Measurements from ENCODE around the gene MAT2B. TPM values are rescaled to one million over a fixed set of nuclear protein-coding genes. Genes with fewer than 3 reads are reported as not detected.
"Not testable (repeated sequence)": the region's sequence is repeated elsewhere in the genome, so short reads cannot be mapped to it uniquely, and the experiment has no call there.

The MAT2B gene
- total RNA-seq, 1 donor from 2014 or later: 79.1 TPM

DNA sequence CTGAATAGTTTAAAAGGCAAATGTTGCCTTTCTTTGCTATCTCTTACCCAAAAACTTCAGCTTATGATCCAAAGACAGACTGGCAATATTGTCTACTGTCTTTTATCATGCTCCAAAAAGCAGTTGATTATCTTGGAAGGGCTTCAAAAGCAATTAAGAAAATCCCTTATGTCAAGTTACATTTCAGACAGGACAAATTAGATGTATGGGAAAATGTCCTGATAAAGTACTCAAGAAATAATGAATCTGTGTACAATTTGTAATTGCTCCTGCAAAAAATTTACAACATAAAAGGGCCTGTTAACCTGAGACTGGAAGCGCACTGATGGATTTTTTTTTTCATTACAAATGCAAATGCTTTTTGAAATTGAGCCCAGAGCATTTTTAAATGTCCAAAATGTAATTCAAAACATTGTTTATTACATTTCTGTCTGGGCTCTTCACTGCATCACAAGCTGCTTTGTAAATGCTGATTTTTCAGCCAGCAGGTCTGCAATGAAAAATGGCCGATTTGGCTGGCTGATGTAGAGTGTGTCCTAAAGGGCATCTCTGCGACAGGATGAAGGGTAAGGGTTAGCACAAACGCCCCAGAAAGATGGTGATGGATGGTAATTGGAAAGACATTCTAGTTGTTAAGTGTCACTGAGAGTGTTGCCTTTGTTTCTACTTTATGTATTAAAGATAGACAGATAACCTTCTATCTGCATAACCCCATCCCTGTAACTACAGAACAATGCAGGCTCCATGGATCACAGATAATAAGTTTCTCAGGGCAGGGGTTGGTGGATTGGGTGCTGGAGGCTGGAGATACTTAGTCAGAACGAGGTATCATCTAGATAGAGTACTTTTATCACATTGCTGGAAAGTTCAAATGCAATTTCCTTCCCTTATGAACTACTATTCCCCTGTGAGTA is 27.0 kb downstream of the MAT2B start:
- H3K9me3 Mint-ChIP-seq: no peaks in the 10 kb centered on the region
- H3K4me3 Mint-ChIP-seq: no peak overlapping the region
- H3K4me1 Mint-ChIP-seq: peaks cover 19% of the 10 kb centered on the region
- H3K27ac Mint-ChIP-seq (ENCODE audit: unreplicated experiment): no peak overlapping the region
- H3K36me3 Mint-ChIP-seq (ENCODE audit: low read depth): peaks cover 4% of the 10 kb centered on the region
- DNase-seq (ENCODE audit: low read depth, low spot score): no peak
- peaks cover 20% of the 10 kb centered on the region for H3K27me3 Mint-ChIP-seq (ENCODE audit: low read depth)
- TF ChIP-seq, protein P1, sequence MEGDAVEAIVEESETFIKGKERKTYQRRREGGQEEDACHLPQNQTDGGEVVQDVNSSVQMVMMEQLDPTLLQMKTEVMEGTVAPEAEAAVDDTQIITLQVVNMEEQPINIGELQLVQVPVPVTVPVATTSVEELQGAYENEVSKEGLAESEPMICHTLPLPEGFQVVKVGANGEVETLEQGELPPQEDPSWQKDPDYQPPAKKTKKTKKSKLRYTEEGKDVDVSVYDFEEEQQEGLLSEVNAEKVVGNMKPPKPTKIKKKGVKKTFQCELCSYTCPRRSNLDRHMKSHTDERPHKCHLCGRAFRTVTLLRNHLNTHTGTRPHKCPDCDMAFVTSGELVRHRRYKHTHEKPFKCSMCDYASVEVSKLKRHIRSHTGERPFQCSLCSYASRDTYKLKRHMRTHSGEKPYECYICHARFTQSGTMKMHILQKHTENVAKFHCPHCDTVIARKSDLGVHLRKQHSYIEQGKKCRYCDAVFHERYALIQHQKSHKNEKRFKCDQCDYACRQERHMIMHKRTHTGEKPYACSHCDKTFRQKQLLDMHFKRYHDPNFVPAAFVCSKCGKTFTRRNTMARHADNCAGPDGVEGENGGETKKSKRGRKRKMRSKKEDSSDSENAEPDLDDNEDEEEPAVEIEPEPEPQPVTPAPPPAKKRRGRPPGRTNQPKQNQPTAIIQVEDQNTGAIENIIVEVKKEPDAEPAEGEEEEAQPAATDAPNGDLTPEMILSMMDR (conservative IDR thresholded peaks at IDR 0.05): no peak

- Mint-ChIP-seq H3K4me3 (no peak overlapping the region), H3K4me1 (peaks cover 19% of the 10 kb centered on the region), H3K9me3 (no peaks in the 10 kb centered on the region), H3K27ac (ENCODE audit: unreplicated experiment) (no peak overlapping the region), H3K36me3 (ENCODE audit: low read depth) (peaks cover 4% of the 10 kb centered on the region), H3K27me3 (ENCODE audit: low read depth) (peaks cover 20% of the 10 kb centered on the region)
- DNase-seq (ENCODE audit: low read depth, low spot score): no peak
- TF ChIP-seq, protein P1 (conservative IDR thresholded peaks at IDR 0.05): no peak
These were observed 27.8 kb downstream of the MAT2B start for GRCh38 chr5:163533223-163533622.

DNA sequence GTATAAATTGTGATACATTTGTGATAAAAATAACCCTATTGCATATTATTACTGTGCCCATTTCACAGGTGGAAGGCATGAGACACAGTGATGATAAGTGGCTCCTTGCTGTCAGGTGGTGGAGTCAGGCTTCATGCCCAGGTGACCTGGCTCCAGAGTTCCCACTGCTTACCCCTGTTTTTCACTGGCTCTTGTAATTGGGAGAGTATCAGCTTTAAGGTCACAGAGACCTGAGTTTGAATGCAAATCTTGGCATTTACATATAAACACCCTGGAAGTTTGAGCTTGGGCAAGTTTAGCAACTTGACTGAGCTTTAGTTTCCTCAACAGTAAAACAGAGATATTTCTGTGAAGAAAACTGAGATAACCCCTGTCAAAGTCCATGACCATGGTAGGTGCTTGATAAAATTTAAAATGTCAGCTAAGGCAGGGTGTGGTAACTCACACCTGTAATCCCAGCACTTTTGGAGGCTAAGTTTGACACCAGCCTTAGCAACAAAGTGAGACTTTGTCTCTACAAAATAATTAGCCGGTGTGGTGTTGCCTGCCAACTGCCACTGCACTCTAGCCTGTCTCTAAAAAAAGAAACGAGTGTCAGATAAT is 29.2 kb downstream of the MAT2B start:
- no peak for DNase-seq (ENCODE audit: low read depth, low spot score)

GRCh38 chr5:163535290-163535689 is 29.9 kb downstream of the MAT2B start:
- Mint-ChIP-seq H3K36me3 (ENCODE audit: low read depth) (no peaks in the 10 kb centered on the region), H3K9me3 (no peaks in the 10 kb centered on the region), H3K27ac (ENCODE audit: unreplicated experiment) (no peak overlapping the region), H3K27me3 (ENCODE audit: low read depth) (peaks cover 20% of the 10 kb centered on the region), H3K4me3 (no peak overlapping the region), H3K4me1 (peaks cover 19% of the 10 kb centered on the region)
- TF ChIP-seq, protein P1 (conservative IDR thresholded peaks at IDR 0.05): no peak
- DNase-seq (ENCODE audit: low read depth, low spot score): no peak

More for the DNA sequence above, 29.2 kb downstream of the MAT2B start:
- H3K4me1 Mint-ChIP-seq: peaks cover 19% of the 10 kb centered on the region
- no peaks in the 10 kb centered on the region for H3K36me3 Mint-ChIP-seq (ENCODE audit: low read depth)
- H3K27ac Mint-ChIP-seq (ENCODE audit: unreplicated experiment): no peak overlapping the region
- H3K27me3 Mint-ChIP-seq (ENCODE audit: low read depth): peaks cover 20% of the 10 kb centered on the region
- TF ChIP-seq, protein P1 (conservative IDR thresholded peaks at IDR 0.05): no peak
- H3K9me3 Mint-ChIP-seq: no peaks in the 10 kb centered on the region
- H3K4me3 Mint-ChIP-seq: no peak overlapping the region

DNA sequence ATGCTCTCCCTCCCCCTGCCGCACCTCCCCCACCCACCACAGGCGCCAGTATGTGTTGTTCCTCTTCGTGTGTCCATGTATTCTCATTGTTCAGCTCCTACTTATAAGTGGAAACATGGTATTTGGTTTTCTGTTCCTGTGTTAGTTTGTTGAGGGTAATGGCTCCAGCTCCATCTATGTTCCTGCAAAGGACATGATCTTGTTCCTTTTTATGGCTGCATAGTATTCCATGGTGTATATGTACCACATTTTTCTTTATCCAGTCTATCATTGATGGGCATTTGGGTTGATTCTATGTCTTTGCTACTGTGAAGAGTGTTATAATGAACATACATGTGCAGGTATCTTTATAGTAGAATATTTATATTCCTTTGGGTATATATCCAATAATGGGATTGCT is 31.0 kb downstream of the MAT2B start:
- not testable (repeated sequence) for H3K4me3 Mint-ChIP-seq

GRCh38 chr5:163540696-163541095 is 35.3 kb downstream of the MAT2B start:
- TF ChIP-seq, protein P1 (conservative IDR thresholded peaks at IDR 0.05): no peak
- H3K4me1 Mint-ChIP-seq: no peaks in the 10 kb centered on the region
- DNase-seq (ENCODE audit: low read depth, low spot score): no peak
- H3K4me3 Mint-ChIP-seq: no peak overlapping the region
- no peaks in the 10 kb centered on the region for H3K36me3 Mint-ChIP-seq (ENCODE audit: low read depth)
- H3K9me3 Mint-ChIP-seq: no peaks in the 10 kb centered on the region
- peaks cover 9% of the 10 kb centered on the region for H3K27me3 Mint-ChIP-seq (ENCODE audit: low read depth)
- no peak overlapping the region for H3K27ac Mint-ChIP-seq (ENCODE audit: unreplicated experiment)

More for the DNA sequence above, 31.0 kb downstream of the MAT2B start:
- H3K9me3 Mint-ChIP-seq; H3K27ac Mint-ChIP-seq (ENCODE audit: unreplicated experiment); DNase-seq (ENCODE audit: low read depth, low spot score); H3K36me3 Mint-ChIP-seq (ENCODE audit: low read depth): not testable (repeated sequence)
- peaks cover 19% of the 10 kb centered on the region for H3K4me1 Mint-ChIP-seq
- H3K27me3 Mint-ChIP-seq (ENCODE audit: low read depth): peaks cover 20% of the 10 kb centered on the region

All from neural crest cell (in vitro differentiated cells).